ENCODE measurements around the gene ANKRD11. TPM values are rescaled to one million over a fixed set of nuclear protein-coding genes. Genes with fewer than 3 reads are reported as not detected.

Gene ANKRD11
- polyA plus RNA-seq, 1 experiment: 48.1 TPM

DNA sequence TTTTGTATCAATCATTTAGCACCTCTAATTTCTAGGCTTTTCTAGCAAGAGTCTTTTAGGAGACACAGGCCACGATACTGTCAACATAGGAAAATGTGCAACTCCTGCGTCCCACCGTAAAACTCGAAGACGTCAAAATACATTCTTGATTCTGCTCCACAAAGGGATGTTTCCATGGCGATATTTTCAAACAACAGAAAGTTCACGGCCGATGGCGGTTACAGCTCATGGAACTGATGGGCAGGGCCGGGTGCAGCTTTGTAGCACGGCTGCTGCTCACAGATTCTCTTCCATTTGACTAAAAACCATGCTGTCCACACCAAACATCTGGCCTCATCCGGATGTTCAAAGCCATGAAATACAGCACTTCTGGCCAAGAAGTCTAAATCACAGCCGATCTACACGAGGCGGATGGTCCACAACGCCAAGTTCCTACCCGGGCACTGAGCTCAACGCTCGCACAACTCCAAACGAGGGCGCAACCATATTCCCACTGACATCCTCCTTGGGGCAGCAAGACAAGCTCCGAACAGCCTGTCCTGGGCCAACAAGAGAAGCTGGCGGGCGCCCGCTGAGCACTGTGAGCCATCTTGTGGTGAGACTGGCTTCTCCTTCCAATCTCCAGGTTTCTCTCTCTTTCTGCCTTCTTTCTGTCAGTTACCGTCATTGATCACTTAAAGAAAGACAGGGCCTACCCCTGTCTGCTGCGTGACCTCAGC lies 193.0 kb downstream of the ANKRD11 start:
- TF ChIP-seq, protein P1, sequence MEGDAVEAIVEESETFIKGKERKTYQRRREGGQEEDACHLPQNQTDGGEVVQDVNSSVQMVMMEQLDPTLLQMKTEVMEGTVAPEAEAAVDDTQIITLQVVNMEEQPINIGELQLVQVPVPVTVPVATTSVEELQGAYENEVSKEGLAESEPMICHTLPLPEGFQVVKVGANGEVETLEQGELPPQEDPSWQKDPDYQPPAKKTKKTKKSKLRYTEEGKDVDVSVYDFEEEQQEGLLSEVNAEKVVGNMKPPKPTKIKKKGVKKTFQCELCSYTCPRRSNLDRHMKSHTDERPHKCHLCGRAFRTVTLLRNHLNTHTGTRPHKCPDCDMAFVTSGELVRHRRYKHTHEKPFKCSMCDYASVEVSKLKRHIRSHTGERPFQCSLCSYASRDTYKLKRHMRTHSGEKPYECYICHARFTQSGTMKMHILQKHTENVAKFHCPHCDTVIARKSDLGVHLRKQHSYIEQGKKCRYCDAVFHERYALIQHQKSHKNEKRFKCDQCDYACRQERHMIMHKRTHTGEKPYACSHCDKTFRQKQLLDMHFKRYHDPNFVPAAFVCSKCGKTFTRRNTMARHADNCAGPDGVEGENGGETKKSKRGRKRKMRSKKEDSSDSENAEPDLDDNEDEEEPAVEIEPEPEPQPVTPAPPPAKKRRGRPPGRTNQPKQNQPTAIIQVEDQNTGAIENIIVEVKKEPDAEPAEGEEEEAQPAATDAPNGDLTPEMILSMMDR (IDR thresholded peaks at IDR 0.05; ENCODE audit: low read depth, low read length): no peak
- no peaks in the 10 kb centered on the region; the same call in 1 of the 2 replicates for H3K9me3 ChIP-seq (ENCODE audit: control insufficient read depth, insufficient read depth, low read length)
- H3K27ac ChIP-seq (ENCODE audit: low read depth, low read length): no peak overlapping the region
- ChIA-PET CTCF (interaction anchor here (2.3 kb wide), 1 partner anchor 8 kb away, joined by 15 read pairs; no protein-coding TSS in a partner anchor), POLR2A (no interaction called here)
- DNase-seq (ENCODE audit: low read depth, low spot score): no peak
- no peaks in the 10 kb centered on the region for H3K27me3 ChIP-seq (ENCODE audit: control insufficient read depth, insufficient read depth, low read length)
- H3K4me3 ChIP-seq (ENCODE audit: low read depth, low read length): no peak overlapping the region

GRCh38 chr16:89295915-89296314 lies 194.4 kb downstream of the ANKRD11 start:
- TF ChIP-seq, protein P1 (IDR thresholded peaks at IDR 0.05; ENCODE audit: low read depth, low read length): no peak
- H3K27ac ChIP-seq (ENCODE audit: low read depth, low read length): no peak overlapping the region
- no peaks in the 10 kb centered on the region for H3K9me3 ChIP-seq (ENCODE audit: control insufficient read depth, insufficient read depth, low read length)
- no peak for DNase-seq (ENCODE audit: low read depth, low spot score)
- POLR2A ChIA-PET: no interaction called here
- H3K4me3 ChIP-seq (ENCODE audit: low read depth, low read length): no peak overlapping the region
- CTCF ChIA-PET: no interaction called here
- H3K27me3 ChIP-seq (ENCODE audit: control insufficient read depth, insufficient read depth, low read length): no peaks in the 10 kb centered on the region

GRCh38 chr16:89295071-89295900 lies 195.1 kb downstream of the ANKRD11 start:
- H3K4me3 ChIP-seq (ENCODE audit: low read depth, low read length): no peak overlapping the region
- no peak overlapping the region for H3K27ac ChIP-seq (ENCODE audit: low read depth, low read length)
- H3K9me3 ChIP-seq (ENCODE audit: control insufficient read depth, insufficient read depth, low read length): no peaks in the 10 kb centered on the region
- TF ChIP-seq, protein P1 (IDR thresholded peaks at IDR 0.05; ENCODE audit: low read depth, low read length): no peak
- ChIA-PET POLR2A (no interaction called here), CTCF (no interaction called here)
- H3K27me3 ChIP-seq (ENCODE audit: control insufficient read depth, insufficient read depth, low read length): no peaks in the 10 kb centered on the region
- no peak for DNase-seq (ENCODE audit: low read depth, low spot score)

- CTCF ChIA-PET: no interaction called here
- TF ChIP-seq, protein P1 (IDR thresholded peaks at IDR 0.05; ENCODE audit: low read depth, low read length): no peak
These were observed 195.9 kb downstream of the ANKRD11 start for GRCh38 chr16:89294486-89294885.

More at GRCh38 chr16:89294486-89294885, 195.9 kb downstream of the ANKRD11 start:
- DNase-seq (ENCODE audit: low read depth, low spot score): no peak
- Histone ChIP-seq H3K4me3 (ENCODE audit: low read depth, low read length) (no peak overlapping the region), H3K9me3 (ENCODE audit: control insufficient read depth, insufficient read depth, low read length) (no peaks in the 10 kb centered on the region), H3K27ac (ENCODE audit: low read depth, low read length) (no peak overlapping the region), H3K27me3 (ENCODE audit: control insufficient read depth, insufficient read depth, low read length) (no peaks in the 10 kb centered on the region)
- POLR2A ChIA-PET: no interaction called here
